ENCODE results near the gene MINDY4.

DNA sequence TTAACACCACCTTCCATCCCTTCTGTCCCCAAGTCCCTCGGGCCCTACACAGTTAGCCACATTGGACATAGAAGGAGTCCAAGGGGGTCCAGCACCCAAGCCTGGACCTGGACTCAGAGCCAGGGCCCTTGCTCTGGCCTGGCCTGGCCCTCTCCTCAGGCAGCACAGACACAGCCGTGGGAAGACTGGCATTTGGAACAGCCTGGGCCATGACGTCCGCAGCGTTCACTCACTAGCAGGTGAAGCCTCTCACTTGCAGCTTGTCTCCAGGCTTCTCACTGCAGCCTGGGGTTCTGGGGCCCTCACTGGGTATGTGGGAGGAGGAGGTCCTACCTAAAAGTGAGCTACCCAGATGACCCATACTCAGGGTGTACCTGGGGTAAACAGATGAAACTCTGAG is 106.8 kb downstream of the MINDY4 start:
- TF ChIP-seq SPI1 (IDR thresholded peaks at IDR 0.05; ENCODE audit: low read depth, low read length) (no peak), POLR2AphosphoS5 (IDR thresholded peaks at IDR 0.05; ENCODE audit: low read depth, low read length) (no peak), POLR2A (IDR thresholded peaks at IDR 0.05; ENCODE audit: low read depth, low read length) (no peak)

All from GM12891 (cell line).